Measurements from ENCODE around the gene MTRR.

The MTRR gene

GRCh38 chr5:7868773-7869473 is at the start of gene MTRR, which contains the start of gene FASTKD3:
MTRR (plus strand) TSS chr5:7869148; CDS start chr5:7870795, 1,647 bp downstream.
FASTKD3 (minus strand) TSS chr5:7869031; CDS start chr5:7868083, 948 bp downstream.
- DNase-seq = peak; percentile 94

- no peak for DNase-seq
These were observed 46.5 kb upstream of the MTRR start for GRCh38 chr5:7822449-7822848.

GRCh38 chr5:7823594-7823993 is 45.4 kb upstream of the MTRR start:
- no peak for DNase-seq

- DNase-seq = no peak
These were observed 44.0 kb upstream of the MTRR start for GRCh38 chr5:7824995-7825394.

GRCh38 chr5:7825630-7826029 is 43.3 kb upstream of the MTRR start:
- DNase-seq = no peak

- DNase-seq = no peak
These were observed 41.3 kb upstream of the MTRR start for GRCh38 chr5:7827610-7828009.

- peak; percentile 29 for DNase-seq
These were observed 40.7 kb upstream of the MTRR start for GRCh38 chr5:7828269-7828668.

GRCh38 chr5:7834982-7835381 is 34.0 kb upstream of the MTRR start:
- no peak for DNase-seq

- DNase-seq = no peak
These were observed 31.5 kb upstream of the MTRR start for GRCh38 chr5:7837403-7837802.

GRCh38 chr5:7842531-7842930 is 26.4 kb upstream of the MTRR start:
- no peak for DNase-seq

- DNase-seq = no peak
These were observed 24.0 kb upstream of the MTRR start for GRCh38 chr5:7844901-7845300.

GRCh38 chr5:7845557-7845956 is 23.4 kb upstream of the MTRR start:
- DNase-seq = no peak

GRCh38 chr5:7846327-7846726 is 22.6 kb upstream of the MTRR start:
- no peak for DNase-seq

GRCh38 chr5:7848296-7848695 is 20.7 kb upstream of the MTRR start:
- no peak for DNase-seq

GRCh38 chr5:7849681-7850394 is 19.1 kb upstream of the MTRR start:
- peak; percentile 32 for DNase-seq

GRCh38 chr5:7850395-7851239 is 18.3 kb upstream of the MTRR start, which contains the start of gene CFAP90:
CFAP90 (minus strand) TSS chr5:7851133; CDS start chr5:7851021, 112 bp downstream.
- peak; percentile 65 for DNase-seq

- no peak for DNase-seq
These were observed 17.7 kb upstream of the MTRR start for GRCh38 chr5:7851240-7851592.

- no peak for DNase-seq
These were observed 17.2 kb upstream of the MTRR start for GRCh38 chr5:7851617-7852289.

- DNase-seq = no peak
These were observed 16.4 kb upstream of the MTRR start for GRCh38 chr5:7852542-7852941.

- no peak for DNase-seq
These were observed 16.0 kb upstream of the MTRR start for GRCh38 chr5:7852988-7853387.

- no peak for DNase-seq
These were observed 13.3 kb upstream of the MTRR start for GRCh38 chr5:7855611-7856010.

GRCh38 chr5:7856855-7857254 is 12.1 kb upstream of the MTRR start:
- DNase-seq = peak; percentile 69

GRCh38 chr5:7857361-7857760 is 11.6 kb upstream of the MTRR start:
- no peak for DNase-seq
